ENCODE data around the gene PHLDA3. TPM values are rescaled to one million over a fixed set of nuclear protein-coding genes. Genes with fewer than 3 reads are reported as not detected.

Gene PHLDA3
- total and polyA plus RNA-seq, 11 donors, result 15.2 to 48.1 (median 28.5) TPM

DNA sequence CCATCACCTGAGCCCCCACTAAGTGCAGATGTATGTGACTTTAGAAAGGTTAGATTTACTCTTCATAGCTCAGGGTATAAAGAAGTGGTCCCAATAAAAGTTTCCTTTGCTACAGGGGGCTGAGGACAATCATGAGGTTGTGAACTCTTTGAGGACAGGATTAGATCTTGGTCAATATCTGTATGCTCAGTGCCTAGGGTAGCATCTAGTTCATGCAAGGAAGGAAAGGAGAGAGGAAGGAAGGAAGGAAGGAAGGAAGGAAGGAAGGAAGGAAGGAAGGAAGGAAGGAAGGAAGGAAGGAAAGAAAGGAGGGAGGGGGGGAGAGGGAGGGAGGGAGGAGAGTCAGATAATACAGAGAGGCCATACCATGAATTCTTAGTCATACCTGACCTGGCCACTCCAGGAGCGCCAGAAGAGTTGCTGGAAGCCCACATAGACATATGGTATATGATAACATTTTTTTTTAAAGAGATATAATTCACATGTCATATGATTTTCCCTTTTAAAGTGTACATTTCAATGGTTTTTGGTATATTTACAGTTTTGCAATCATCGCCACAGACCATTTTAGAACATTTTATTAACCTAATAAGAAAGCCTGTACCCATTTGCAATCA, 47.6 kb upstream of the PHLDA3 start:
- TF ChIP-seq POLR2A (IDR thresholded peaks at IDR 0.05), result no peak
- TF ChIP-seq, protein P1, sequence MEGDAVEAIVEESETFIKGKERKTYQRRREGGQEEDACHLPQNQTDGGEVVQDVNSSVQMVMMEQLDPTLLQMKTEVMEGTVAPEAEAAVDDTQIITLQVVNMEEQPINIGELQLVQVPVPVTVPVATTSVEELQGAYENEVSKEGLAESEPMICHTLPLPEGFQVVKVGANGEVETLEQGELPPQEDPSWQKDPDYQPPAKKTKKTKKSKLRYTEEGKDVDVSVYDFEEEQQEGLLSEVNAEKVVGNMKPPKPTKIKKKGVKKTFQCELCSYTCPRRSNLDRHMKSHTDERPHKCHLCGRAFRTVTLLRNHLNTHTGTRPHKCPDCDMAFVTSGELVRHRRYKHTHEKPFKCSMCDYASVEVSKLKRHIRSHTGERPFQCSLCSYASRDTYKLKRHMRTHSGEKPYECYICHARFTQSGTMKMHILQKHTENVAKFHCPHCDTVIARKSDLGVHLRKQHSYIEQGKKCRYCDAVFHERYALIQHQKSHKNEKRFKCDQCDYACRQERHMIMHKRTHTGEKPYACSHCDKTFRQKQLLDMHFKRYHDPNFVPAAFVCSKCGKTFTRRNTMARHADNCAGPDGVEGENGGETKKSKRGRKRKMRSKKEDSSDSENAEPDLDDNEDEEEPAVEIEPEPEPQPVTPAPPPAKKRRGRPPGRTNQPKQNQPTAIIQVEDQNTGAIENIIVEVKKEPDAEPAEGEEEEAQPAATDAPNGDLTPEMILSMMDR (IDR thresholded peaks at IDR 0.05), result no peak
- Histone ChIP-seq H3K9me3 (no peaks in the 10 kb centered on the region), H3K4me3 (no peak overlapping the region), H3K36me3 (no peaks in the 10 kb centered on the region), H3K27ac (no peak overlapping the region), H3K4me1 (peaks cover 4 to 22% (median 15%) of the 10 kb centered on the region in 12 donors), H3K27me3 (no peaks in the 10 kb centered on the region)
- ATAC-seq (no peak), DNase-seq (no peak)
- WGBS, 4 donors, result 68 to 99% (median 96%) methylated on average over 2 of the region's 2 CpGs
- intact Hi-C loops (cut with DNase I), result loop anchor here in 2 of 10 donors (5.0 to 10.0 kb wide), 2 partner anchors 259 to 262 kb away; no protein-coding TSS in a partner anchor

DNA sequence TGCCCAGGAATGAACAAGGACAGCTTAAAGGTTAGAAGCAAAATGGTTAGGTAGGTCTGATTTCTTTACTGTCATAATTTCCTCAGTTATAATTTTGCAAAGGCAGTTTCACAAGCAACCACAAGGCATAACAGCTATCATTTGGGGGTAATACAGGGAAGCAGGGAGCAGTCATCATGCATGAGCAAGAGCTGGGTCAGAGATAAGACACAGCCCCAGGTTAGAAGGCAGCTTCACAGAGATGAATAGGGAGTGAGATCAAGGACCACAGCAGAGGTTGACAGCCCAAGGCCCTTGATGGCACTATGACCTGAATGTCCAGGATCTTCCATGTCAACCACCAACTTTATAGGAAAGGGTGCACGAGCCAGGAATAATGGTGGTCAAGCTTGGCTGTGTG, 46.9 kb upstream of the PHLDA3 start:
- no peak for ATAC-seq
- no peaks in the 10 kb centered on the region for H3K9me3 ChIP-seq
- H3K4me1 ChIP-seq, result peaks cover 4 to 30% (median 20%) of the 10 kb centered on the region in 12 donors
- H3K27me3 ChIP-seq, result no peaks in the 10 kb centered on the region
- no peaks in the 10 kb centered on the region for H3K36me3 ChIP-seq
- 94 to 100% (median 100%) methylated on average over 1 of the region's 1 CpG for WGBS, 4 donors
- H3K4me3 ChIP-seq, result no peak overlapping the region
- no peak overlapping the region for H3K27ac ChIP-seq
- TF ChIP-seq, protein P1 (IDR thresholded peaks at IDR 0.05), result no peak
- no peak for TF ChIP-seq POLR2A (IDR thresholded peaks at IDR 0.05)
- intact Hi-C loops (cut with DNase I), result loop anchor here in 2 of 10 donors (5.0 to 10.0 kb wide), 2 partner anchors 259 to 261 kb away; no protein-coding TSS in a partner anchor
- no peak for DNase-seq

DNA sequence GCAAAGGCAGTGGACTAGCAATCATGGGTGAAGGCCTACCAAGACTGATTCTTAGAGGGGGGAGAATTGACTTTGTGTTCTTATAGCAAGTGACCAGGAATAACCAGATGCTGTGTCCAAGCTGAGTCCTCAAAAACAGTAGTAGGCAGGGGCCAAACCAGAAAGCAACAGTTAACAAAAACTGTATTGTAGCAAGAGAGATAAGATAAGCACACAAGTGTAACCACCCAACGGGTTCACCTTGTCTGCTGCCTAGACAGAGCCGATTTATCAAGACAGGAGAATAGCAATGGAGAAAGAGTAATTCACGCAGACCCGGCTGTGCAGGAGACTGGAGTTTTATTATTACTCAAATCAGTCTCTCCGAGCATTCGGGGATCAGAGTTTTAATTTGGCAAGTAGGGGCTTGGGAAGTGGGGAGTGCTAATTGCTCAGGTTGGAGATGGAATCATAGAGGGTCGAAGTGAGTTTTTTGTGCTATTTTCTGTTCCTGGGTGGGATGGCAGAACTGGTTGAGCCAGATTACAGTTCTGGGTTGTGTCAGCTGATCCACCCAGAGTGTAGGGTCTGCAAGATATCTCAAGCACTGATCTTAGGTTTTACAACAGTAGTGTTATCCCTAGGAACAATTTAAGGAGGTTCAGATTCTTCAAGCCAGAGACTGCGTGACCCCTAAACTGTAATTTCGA, 46.2 kb upstream of the PHLDA3 start:
- Histone ChIP-seq H3K4me3 (no peak overlapping the region), H3K36me3 (no peaks in the 10 kb centered on the region), H3K27ac (no peak overlapping the region), H3K27me3 (no peaks in the 10 kb centered on the region), H3K9me3 (no peaks in the 10 kb centered on the region), H3K4me1 (peaks cover 4 to 34% (median 20%) of the 10 kb centered on the region in 12 donors)
- DNase-seq, result no peak
- ATAC-seq, result no peak
- intact Hi-C loops (cut with DNase I), result loop anchor here in 2 of 10 donors (5.0 to 10.0 kb wide), 2 partner anchors 258 to 260 kb away; no protein-coding TSS in a partner anchor
- TF ChIP-seq, protein P1 (IDR thresholded peaks at IDR 0.05), result no peak
- no peak for TF ChIP-seq POLR2A (IDR thresholded peaks at IDR 0.05)
- whole genome bisulfite sequencing, 4 donors, result 78 to 90% (median 88%) methylated on average over 9 of the region's 9 CpGs

DNA sequence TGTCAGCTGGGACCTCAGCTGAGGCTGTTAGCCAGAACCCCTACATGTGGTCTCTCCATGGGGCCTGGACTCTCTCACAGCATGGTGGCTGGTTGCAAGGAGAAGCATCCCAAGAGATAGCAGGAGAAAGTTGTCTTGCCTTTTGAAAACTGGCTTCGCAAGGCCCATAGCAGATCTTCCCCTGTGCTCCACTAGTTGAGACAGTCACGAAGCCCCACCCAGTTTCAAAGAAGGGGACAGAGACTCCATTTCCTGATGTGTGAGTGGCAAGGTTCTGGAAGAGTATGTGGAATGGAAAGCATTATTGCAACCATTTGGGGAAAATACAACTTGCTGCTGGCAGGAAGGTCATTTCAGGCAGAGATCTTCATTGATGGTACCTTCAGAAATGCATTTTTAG, 45.5 kb upstream of the PHLDA3 start:
- H3K4me3 ChIP-seq, result no peak overlapping the region
- H3K36me3 ChIP-seq, result no peaks in the 10 kb centered on the region
- no peaks in the 10 kb centered on the region for H3K9me3 ChIP-seq
- DNase-seq (no peak), ATAC-seq (no peak)
- TF ChIP-seq POLR2A (IDR thresholded peaks at IDR 0.05), result no peak
- TF ChIP-seq, protein P1 (IDR thresholded peaks at IDR 0.05), result no peak
- H3K4me1 ChIP-seq, result peaks cover 4 to 34% (median 20%) of the 10 kb centered on the region in 12 donors
- WGBS, 4 donors, result 94 to 100% (median 97%) methylated on average over 2 of the region's 2 CpGs
- no peaks in the 10 kb centered on the region for H3K27me3 ChIP-seq
- intact Hi-C loops (cut with DNase I), result loop anchor here in 7 of 10 donors (1.0 to 10.0 kb wide), 4 partner anchors 32 to 260 kb away; no protein-coding TSS in a partner anchor
- H3K27ac ChIP-seq, result no peak overlapping the region
